ENCODE measurements around the gene TMEM123. TPM values are rescaled to one million over a fixed set of nuclear protein-coding genes. Genes with fewer than 3 reads are reported as not detected.
A peak's percentile ranks its signal among the peaks of the same experiment; 100 is the strongest.
"Not testable (repeated sequence)": the region's sequence is repeated elsewhere in the genome, so short reads cannot be mapped to it uniquely, and the experiment has no call there.

The TMEM123 gene
- total RNA-seq, 1 donor = 91.9 TPM

DNA sequence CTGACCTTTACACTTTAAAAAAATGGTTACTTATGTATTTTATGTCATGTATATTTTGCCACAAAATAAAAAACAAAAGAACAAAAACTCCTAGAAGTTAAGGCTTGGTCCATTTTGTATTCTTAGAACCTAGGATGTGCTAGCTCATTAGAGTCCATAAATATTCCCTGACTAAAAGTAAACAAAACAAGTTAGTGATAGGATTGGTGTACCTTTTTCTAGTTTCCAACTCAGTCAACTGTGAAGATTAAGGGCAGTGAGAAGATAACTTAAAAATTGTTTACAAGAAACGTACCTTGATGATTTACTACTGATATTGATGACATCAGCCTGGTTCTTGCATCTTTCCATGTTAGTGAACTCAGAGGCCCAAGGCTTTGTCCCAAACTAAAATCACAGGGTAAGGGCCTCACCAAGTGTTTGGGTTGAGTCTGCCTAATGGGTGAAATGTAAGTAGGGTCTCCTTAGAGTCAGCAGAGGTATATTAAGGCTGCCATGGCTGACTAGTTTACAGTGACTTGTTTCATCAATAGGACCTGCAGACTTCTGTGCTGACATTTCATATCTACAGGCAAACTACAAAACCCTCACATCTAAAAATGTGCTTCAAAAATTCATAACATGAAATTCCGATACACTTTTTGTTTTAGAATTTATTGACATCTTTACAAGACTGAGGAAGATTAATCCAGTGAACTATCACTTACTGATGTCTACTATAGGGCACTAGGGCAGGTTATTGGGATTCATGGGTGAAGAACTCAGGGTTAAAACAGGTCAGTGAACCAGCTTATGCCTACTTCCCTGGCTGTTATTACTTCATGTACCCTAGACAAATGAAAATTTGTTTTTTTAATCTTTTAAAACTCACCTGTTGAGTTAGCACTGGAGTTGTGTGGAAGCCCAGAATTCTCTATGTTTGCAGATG is 4.4 kb downstream of the TMEM123 start:
- peaks cover 55% of the 10 kb centered on the region for H3K79me2 ChIP-seq (ENCODE audit: insufficient read depth, low read length)

GRCh38 chr11:102447193-102447592 is 5.4 kb downstream of the TMEM123 start:
- H3K4me1 ChIP-seq (ENCODE audit: insufficient read depth, low read length) = peaks cover 20% of the 10 kb centered on the region
- no peaks in the 10 kb centered on the region for H3K36me3 ChIP-seq (ENCODE audit: insufficient read depth, low read length)
- H3K4me2 ChIP-seq (ENCODE audit: insufficient read depth, low read length) = no peak overlapping the region

More for the DNA sequence above, 4.4 kb downstream of the TMEM123 start:
- no peak overlapping the region for H2AFZ ChIP-seq (ENCODE audit: low read length)
- H3K27me3 ChIP-seq (ENCODE audit: insufficient read depth, low read length) = no peaks in the 10 kb centered on the region
- no peaks in the 10 kb centered on the region for H4K20me1 ChIP-seq (ENCODE audit: insufficient read depth, low read length)
- H3K9me3 ChIP-seq (ENCODE audit: low read depth, low read length) = no peaks in the 10 kb centered on the region
- peaks cover 20% of the 10 kb centered on the region for H3K4me1 ChIP-seq (ENCODE audit: insufficient read depth, low read length)
- no peak overlapping the region for H3K4me2 ChIP-seq (ENCODE audit: insufficient read depth, low read length)
- H3K27ac ChIP-seq (ENCODE audit: low read depth, low read length) = no peak overlapping the region
- no peak for TF ChIP-seq CTCF (IDR thresholded peaks at IDR 0.05; ENCODE audit: extremely low read depth, low read depth, low read length)
- no peak overlapping the region for H3K4me3 ChIP-seq (ENCODE audit: insufficient read depth, low read length)
- no peak for DNase-seq (ENCODE audit: insufficient read length, low spot score, missing footprints)
- no peaks in the 10 kb centered on the region for H3K36me3 ChIP-seq (ENCODE audit: insufficient read depth, low read length)

GRCh38 chr11:102446606-102447005 is 6.0 kb downstream of the TMEM123 start:
- H3K4me1 ChIP-seq (ENCODE audit: insufficient read depth, low read length) = peaks cover 20% of the 10 kb centered on the region
- no peaks in the 10 kb centered on the region for H3K36me3 ChIP-seq (ENCODE audit: insufficient read depth, low read length)
- H3K4me3 ChIP-seq (ENCODE audit: insufficient read depth, low read length) = no peak overlapping the region
- H3K27me3 ChIP-seq (ENCODE audit: insufficient read depth, low read length) = no peaks in the 10 kb centered on the region
- H2AFZ ChIP-seq (ENCODE audit: low read length) = no peak overlapping the region
- no peak for TF ChIP-seq CTCF (IDR thresholded peaks at IDR 0.05; ENCODE audit: extremely low read depth, low read depth, low read length)
- DNase-seq (ENCODE audit: insufficient read length, low spot score, missing footprints) = peak; percentile 81
- peak overlapping the region; percentile 13 for H3K27ac ChIP-seq (ENCODE audit: low read depth, low read length)
- H3K79me2 ChIP-seq (ENCODE audit: insufficient read depth, low read length) = peaks cover 49% of the 10 kb centered on the region
- H3K9me3 ChIP-seq (ENCODE audit: low read depth, low read length) = no peaks in the 10 kb centered on the region
- H3K4me2 ChIP-seq (ENCODE audit: insufficient read depth, low read length) = no peak overlapping the region
- H4K20me1 ChIP-seq (ENCODE audit: insufficient read depth, low read length) = no peaks in the 10 kb centered on the region

More at GRCh38 chr11:102447193-102447592, 5.4 kb downstream of the TMEM123 start:
- Histone ChIP-seq H3K27me3 (ENCODE audit: insufficient read depth, low read length) (no peaks in the 10 kb centered on the region), H3K4me3 (ENCODE audit: insufficient read depth, low read length) (no peak overlapping the region), H3K9me3 (ENCODE audit: low read depth, low read length) (no peaks in the 10 kb centered on the region), H3K79me2 (ENCODE audit: insufficient read depth, low read length) (peaks cover 55% of the 10 kb centered on the region), H3K27ac (ENCODE audit: low read depth, low read length) (peak overlapping the region; percentile 13), H4K20me1 (ENCODE audit: insufficient read depth, low read length) (no peaks in the 10 kb centered on the region), H2AFZ (ENCODE audit: low read length) (no peak overlapping the region)
- DNase-seq (ENCODE audit: insufficient read length, low spot score, missing footprints) = no peak
- TF ChIP-seq CTCF (IDR thresholded peaks at IDR 0.05; ENCODE audit: extremely low read depth, low read depth, low read length) = no peak

DNA sequence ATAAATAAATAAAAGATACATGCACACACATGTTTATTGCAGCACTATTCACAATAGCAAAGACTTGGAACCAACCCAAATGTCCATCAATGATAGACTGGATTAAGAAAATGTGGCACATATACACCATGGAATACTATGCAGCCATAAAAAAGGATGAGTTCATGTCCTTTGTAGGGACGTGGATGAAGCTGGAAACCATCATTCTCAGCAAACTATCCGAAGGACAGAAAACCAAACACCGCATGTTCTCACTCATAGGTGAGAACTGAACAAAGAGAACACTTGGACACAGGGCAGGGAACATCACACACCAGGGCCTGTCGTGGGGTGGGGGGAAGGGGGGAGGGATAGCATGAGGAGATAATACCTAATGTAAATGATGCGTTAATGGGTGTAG is 7.9 kb downstream of the TMEM123 start:
- not testable (repeated sequence) for H3K27ac ChIP-seq (ENCODE audit: low read depth, low read length); H2AFZ ChIP-seq (ENCODE audit: low read length); H3K36me3 ChIP-seq (ENCODE audit: insufficient read depth, low read length); H3K4me3 ChIP-seq (ENCODE audit: insufficient read depth, low read length); H4K20me1 ChIP-seq (ENCODE audit: insufficient read depth, low read length); H3K27me3 ChIP-seq (ENCODE audit: insufficient read depth, low read length); H3K4me2 ChIP-seq (ENCODE audit: insufficient read depth, low read length); H3K9me3 ChIP-seq (ENCODE audit: low read depth, low read length); DNase-seq (ENCODE audit: insufficient read length, low spot score, missing footprints)
- H3K79me2 ChIP-seq (ENCODE audit: insufficient read depth, low read length) = peaks cover 30% of the 10 kb centered on the region
- H3K4me1 ChIP-seq (ENCODE audit: insufficient read depth, low read length) = peaks cover 11% of the 10 kb centered on the region

DNA sequence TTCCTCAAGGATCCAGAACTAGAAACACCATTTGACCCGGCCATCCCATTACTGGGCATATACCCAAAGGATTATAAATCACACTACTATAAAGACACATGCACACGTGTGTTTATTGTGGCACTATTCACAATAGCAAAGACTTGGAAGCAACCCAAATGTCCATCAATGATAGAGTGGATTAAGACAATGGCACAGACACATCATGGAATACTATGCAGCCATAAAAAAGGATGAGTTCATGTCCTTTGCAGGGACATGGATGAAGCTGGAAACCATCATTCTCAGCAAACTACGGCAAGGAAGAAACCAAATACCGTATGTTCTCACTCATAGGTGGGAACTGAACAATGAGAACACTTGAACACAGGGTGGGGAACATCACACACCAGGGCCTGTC is 8.4 kb downstream of the TMEM123 start:
- not testable (repeated sequence) for H4K20me1 ChIP-seq (ENCODE audit: insufficient read depth, low read length); H2AFZ ChIP-seq (ENCODE audit: low read length); H3K9me3 ChIP-seq (ENCODE audit: low read depth, low read length); H3K4me3 ChIP-seq (ENCODE audit: insufficient read depth, low read length); H3K36me3 ChIP-seq (ENCODE audit: insufficient read depth, low read length); H3K27me3 ChIP-seq (ENCODE audit: insufficient read depth, low read length); H3K27ac ChIP-seq (ENCODE audit: low read depth, low read length); DNase-seq (ENCODE audit: insufficient read length, low spot score, missing footprints); H3K4me2 ChIP-seq (ENCODE audit: insufficient read depth, low read length)
- Histone ChIP-seq H3K79me2 (ENCODE audit: insufficient read depth, low read length) (peaks cover 26% of the 10 kb centered on the region), H3K4me1 (ENCODE audit: insufficient read depth, low read length) (peaks cover 11% of the 10 kb centered on the region)

DNA sequence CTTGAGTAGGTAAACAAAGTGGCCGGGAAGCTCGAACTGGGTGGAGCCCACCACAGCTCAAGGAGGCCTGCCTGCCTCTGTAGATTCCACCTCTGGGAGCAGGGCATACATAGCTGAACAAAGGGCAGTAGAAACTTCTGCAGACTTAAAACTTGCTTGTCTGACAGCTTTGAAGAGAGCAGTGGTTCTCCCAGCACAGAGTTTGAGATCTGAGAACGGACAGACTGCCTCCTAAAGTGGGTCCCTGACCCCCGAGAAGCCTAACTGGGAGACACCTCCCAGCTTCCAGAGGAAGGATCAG is 13.6 kb downstream of the TMEM123 start:
- not testable (repeated sequence) for H3K9me3 ChIP-seq (ENCODE audit: low read depth, low read length); H3K4me2 ChIP-seq (ENCODE audit: insufficient read depth, low read length); H3K36me3 ChIP-seq (ENCODE audit: insufficient read depth, low read length); H3K4me1 ChIP-seq (ENCODE audit: insufficient read depth, low read length); H3K4me3 ChIP-seq (ENCODE audit: insufficient read depth, low read length); H2AFZ ChIP-seq (ENCODE audit: low read length); H3K27me3 ChIP-seq (ENCODE audit: insufficient read depth, low read length); H4K20me1 ChIP-seq (ENCODE audit: insufficient read depth, low read length); DNase-seq (ENCODE audit: insufficient read length, low spot score, missing footprints); H3K27ac ChIP-seq (ENCODE audit: low read depth, low read length)
- peaks cover 18% of the 10 kb centered on the region for H3K79me2 ChIP-seq (ENCODE audit: insufficient read depth, low read length)

Measured in osteoblast (primary cell).